ENCODE results near the gene NEGR1. TPM values are rescaled to one million over a fixed set of nuclear protein-coding genes. Genes with fewer than 3 reads are reported as not detected.

The NEGR1 gene
- total RNA-seq, 4 donors from 2014 or later: 7.0 to 10.0 (median 8.1) TPM

- DNase-seq: no peak
- Histone ChIP-seq H3K4me3 (no peak overlapping the region), H3K27me3 (no peaks in the 10 kb centered on the region), H3K9me3 (no peaks in the 10 kb centered on the region), H3K27ac (no peak overlapping the region), H3K36me3 (no peaks in the 10 kb centered on the region), H3K4me1 (no peaks in the 10 kb centered on the region)
- intact Hi-C loops (cut with DNase I; ENCODE audit: low total_unique reads) (no loop called here), in situ Hi-C loops (cut with MboI; ENCODE audit: low pct_ligation_motif_present in 1 of 4, low pct_unique_long_range_greater_than_20kb in 1 of 4, low sequenced_read_pairs in 3 of 4) (no loop called here)
- no peak for TF ChIP-seq POLR2AphosphoS5 (IDR thresholded peaks at IDR 0.05)
- no peak for TF ChIP-seq EP300 (IDR thresholded peaks at IDR 0.05; ENCODE audit: low read depth)
- TF ChIP-seq POLR2A (IDR thresholded peaks at IDR 0.05): no peak
- TF ChIP-seq, protein P1, sequence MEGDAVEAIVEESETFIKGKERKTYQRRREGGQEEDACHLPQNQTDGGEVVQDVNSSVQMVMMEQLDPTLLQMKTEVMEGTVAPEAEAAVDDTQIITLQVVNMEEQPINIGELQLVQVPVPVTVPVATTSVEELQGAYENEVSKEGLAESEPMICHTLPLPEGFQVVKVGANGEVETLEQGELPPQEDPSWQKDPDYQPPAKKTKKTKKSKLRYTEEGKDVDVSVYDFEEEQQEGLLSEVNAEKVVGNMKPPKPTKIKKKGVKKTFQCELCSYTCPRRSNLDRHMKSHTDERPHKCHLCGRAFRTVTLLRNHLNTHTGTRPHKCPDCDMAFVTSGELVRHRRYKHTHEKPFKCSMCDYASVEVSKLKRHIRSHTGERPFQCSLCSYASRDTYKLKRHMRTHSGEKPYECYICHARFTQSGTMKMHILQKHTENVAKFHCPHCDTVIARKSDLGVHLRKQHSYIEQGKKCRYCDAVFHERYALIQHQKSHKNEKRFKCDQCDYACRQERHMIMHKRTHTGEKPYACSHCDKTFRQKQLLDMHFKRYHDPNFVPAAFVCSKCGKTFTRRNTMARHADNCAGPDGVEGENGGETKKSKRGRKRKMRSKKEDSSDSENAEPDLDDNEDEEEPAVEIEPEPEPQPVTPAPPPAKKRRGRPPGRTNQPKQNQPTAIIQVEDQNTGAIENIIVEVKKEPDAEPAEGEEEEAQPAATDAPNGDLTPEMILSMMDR (IDR thresholded peaks at IDR 0.05): no peak
These were observed 413.0 kb downstream of the NEGR1 start for GRCh38 chr1:71869326-71869725.

DNA sequence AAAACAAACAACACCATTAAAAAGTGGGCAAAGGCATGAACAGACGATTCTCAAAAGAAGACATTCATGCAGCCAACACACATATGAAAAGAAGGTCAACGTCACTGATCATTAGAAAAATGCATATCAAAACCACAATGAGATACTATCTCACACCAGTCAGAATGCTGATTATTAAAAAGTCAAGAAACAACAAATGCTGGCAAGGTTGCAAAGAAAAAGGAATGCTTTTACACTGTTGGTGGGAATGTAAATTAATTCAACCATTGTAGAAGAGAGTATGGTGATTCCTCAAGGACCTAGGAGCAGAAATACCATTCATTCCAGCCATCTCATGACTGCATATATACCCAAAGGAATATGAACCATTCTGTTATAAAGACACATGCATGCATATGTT lies 419.6 kb downstream of the NEGR1 start:
- H3K9me3 ChIP-seq: no peaks in the 10 kb centered on the region
- no peaks in the 10 kb centered on the region for H3K36me3 ChIP-seq
- WGBS, 2 donors (ENCODE audit: low coverage in 1 of 2): 70 to 83% methylated on average over 2 of the region's 2 CpGs
- in situ Hi-C loops (cut with MboI; ENCODE audit: low pct_ligation_motif_present in 1 of 4, low pct_unique_long_range_greater_than_20kb in 1 of 4, low sequenced_read_pairs in 3 of 4): no loop called here
- no peak for DNase-seq
- no peaks in the 10 kb centered on the region for H3K27me3 ChIP-seq
- H3K27ac ChIP-seq: no peak overlapping the region
- intact Hi-C loops (cut with DNase I; ENCODE audit: low total_unique reads): no loop called here
- no peak for TF ChIP-seq POLR2A (IDR thresholded peaks at IDR 0.05)
- TF ChIP-seq EP300 (IDR thresholded peaks at IDR 0.05; ENCODE audit: low read depth): no peak
- TF ChIP-seq, protein P1 (IDR thresholded peaks at IDR 0.05): no peak
- no peak for TF ChIP-seq POLR2AphosphoS5 (IDR thresholded peaks at IDR 0.05)
- no peaks in the 10 kb centered on the region for H3K4me1 ChIP-seq
- no peak overlapping the region for H3K4me3 ChIP-seq

- H3K4me1 ChIP-seq: no peaks in the 10 kb centered on the region
- intact Hi-C loops (cut with DNase I; ENCODE audit: low total_unique reads): no loop called here
- H3K27me3 ChIP-seq: no peaks in the 10 kb centered on the region
- no peaks in the 10 kb centered on the region for H3K9me3 ChIP-seq
- no peak for DNase-seq
- in situ Hi-C loops (cut with MboI; ENCODE audit: low pct_ligation_motif_present in 1 of 4, low pct_unique_long_range_greater_than_20kb in 1 of 4, low sequenced_read_pairs in 3 of 4): no loop called here
- H3K27ac ChIP-seq: no peak overlapping the region
- no peaks in the 10 kb centered on the region for H3K36me3 ChIP-seq
- TF ChIP-seq POLR2AphosphoS5 (IDR thresholded peaks at IDR 0.05): no peak
- TF ChIP-seq, protein P1 (IDR thresholded peaks at IDR 0.05): no peak
- TF ChIP-seq EP300 (IDR thresholded peaks at IDR 0.05; ENCODE audit: low read depth): no peak
- no peak for TF ChIP-seq POLR2A (IDR thresholded peaks at IDR 0.05)
- no peak overlapping the region for H3K4me3 ChIP-seq
These were observed 421.3 kb downstream of the NEGR1 start for GRCh38 chr1:71861022-71861421.

DNA sequence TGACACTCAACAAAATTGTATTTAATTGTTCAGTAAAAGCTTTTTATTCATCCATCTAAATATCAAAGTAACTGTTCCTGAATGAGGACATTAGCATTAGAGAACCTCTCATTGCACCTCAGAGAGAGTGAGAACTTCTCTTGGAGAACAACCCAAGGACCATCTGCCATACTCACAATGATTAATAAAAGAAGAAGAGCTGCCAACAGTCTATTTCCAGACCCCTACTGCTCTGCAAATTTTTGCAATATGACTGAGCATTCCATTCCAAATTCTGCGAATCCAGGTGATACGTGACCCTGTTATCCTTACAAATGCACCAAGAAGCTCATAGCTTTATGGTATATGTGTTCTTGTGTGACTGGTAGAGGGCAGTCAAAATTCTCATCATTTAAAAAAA lies 422.5 kb downstream of the NEGR1 start:
- in situ Hi-C loops (cut with MboI; ENCODE audit: low pct_ligation_motif_present in 1 of 4, low pct_unique_long_range_greater_than_20kb in 1 of 4, low sequenced_read_pairs in 3 of 4) (no loop called here), intact Hi-C loops (cut with DNase I; ENCODE audit: low total_unique reads) (no loop called here)
- no peak for TF ChIP-seq EP300 (IDR thresholded peaks at IDR 0.05; ENCODE audit: low read depth)
- TF ChIP-seq, protein P1 (IDR thresholded peaks at IDR 0.05): no peak
- TF ChIP-seq POLR2A (IDR thresholded peaks at IDR 0.05): no peak
- TF ChIP-seq POLR2AphosphoS5 (IDR thresholded peaks at IDR 0.05): no peak
- DNase-seq: no peak
- no peaks in the 10 kb centered on the region for H3K4me1 ChIP-seq
- WGBS, 2 donors (ENCODE audit: low coverage in 1 of 2): 93 to 100% methylated on average over 2 of the region's 2 CpGs
- no peak overlapping the region for H3K4me3 ChIP-seq
- H3K9me3 ChIP-seq: no peaks in the 10 kb centered on the region
- H3K36me3 ChIP-seq: no peaks in the 10 kb centered on the region
- no peaks in the 10 kb centered on the region for H3K27me3 ChIP-seq
- H3K27ac ChIP-seq: no peak overlapping the region

Data from transverse colon (tissue), 4 donors.